RWPE1 (cell line): Measurements from ENCODE around the gene MDH1B.

Source experiments
- CTCF ChIA-PET: fragments of 350-600 bp; sonication (Branson Sonifier 250); formaldehyde crosslinking; extraction: SDS; loops from one replicate; lab custom pipeline; 2021; lab: Yijun Ruan, JAX
- POLR2A ChIA-PET: fragments of 400-600 bp; formaldehyde crosslinking; extraction: SDS; loops from one replicate; lab custom pipeline; 2020; ENCODE audit warnings: antibody characterized with exemption; ENCODE audit not compliant: low non-redundant PET; lab: Yijun Ruan, JAX
- DNase-seq: peaks from one replicate; pipeline ENCODE4 v3.0.0; 2012; ENCODE audit warnings: low spot score
- H3K27ac ChIP-seq: fragments of 450-650 bp; 2 replicates; pipeline ENCODE4 v1.5.1; 2017
- CTCF ChIP-seq: fragments of 450-650 bp; conservative IDR thresholded peaks from 2 replicates; pipeline ENCODE4 v1.5.1; 2017; ENCODE audit warnings: low read depth, mild to moderate bottlenecking

The MDH1B gene

GRCh38 chr2:206733341-206733740, 31.8 kb downstream of the MDH1B start:
- POLR2A ChIA-PET: no interaction called here
- TF ChIP-seq CTCF: no peak
- CTCF ChIA-PET: no interaction called here
- no peak for DNase-seq
- H3K27ac ChIP-seq: no peak overlapping the region

DNA sequence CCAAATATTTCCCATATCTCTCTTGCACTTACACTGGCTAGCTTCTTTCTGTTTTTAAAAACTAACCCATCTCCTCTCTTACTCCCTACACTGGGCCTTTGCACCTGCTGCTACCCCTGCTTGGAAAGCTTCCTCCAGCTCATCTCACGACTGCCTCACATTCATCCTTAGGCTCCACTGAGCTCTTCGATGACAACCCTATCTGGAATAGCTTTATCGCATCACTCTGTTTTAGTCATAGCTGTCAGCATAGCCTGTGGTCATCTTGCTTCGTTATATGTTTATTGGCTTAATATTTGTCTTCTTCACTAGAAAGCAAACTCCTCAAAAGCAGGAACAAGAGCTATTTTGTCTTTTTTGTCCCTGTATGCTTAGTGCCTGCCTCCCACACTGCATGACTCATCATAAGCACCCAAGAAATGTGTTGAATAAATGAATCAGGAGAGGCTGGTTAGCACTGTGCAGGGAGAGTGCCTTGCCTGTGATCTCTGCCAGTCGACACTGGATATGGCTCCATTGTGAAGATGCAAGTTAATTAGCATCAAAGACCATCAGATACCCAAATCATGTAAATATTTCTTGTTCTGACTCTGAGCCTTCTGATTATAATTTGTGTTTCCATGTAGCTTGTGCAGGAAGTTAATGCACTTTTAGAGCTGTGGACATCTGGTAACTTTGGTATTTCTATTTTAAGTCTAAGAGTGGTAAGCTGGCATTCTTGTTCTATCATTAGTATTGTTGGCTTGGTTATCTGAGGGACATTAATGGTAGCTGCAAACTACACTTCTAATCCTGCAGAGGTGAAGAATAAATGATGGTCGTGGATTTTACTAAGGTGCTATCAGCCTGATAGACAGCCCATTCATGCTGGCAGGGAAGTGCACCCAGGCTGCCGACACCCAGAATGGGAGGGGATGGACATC, 36.6 kb downstream of the MDH1B start:
- TF ChIP-seq CTCF: no peak
- POLR2A ChIA-PET: no interaction called here

DNA sequence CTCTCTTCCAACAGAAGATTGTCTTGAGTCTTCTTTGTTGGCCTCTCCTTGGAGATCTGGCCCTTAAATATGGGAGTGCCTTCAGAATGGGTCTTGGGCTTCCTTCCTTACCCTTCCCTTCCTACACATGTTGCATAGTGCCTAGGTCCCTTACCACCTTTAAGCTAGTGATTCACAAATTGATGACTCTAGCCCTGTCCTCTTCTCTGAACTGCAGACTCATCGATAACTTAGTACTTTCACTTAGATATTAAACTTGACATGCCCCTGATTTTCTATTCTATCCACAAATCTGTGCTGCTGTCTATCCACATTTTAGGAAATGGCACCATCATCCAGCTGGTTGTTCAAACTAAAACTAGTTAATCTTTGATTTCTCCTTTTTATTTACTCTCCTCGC, 37.8 kb downstream of the MDH1B start:
- POLR2A ChIA-PET: no interaction called here
- no peak overlapping the region for H3K27ac ChIP-seq
- no peak for TF ChIP-seq CTCF
- no peak for DNase-seq
- CTCF ChIA-PET: no interaction called here

More for the DNA sequence above, 36.6 kb downstream of the MDH1B start:
- DNase-seq: peak; percentile 32
- CTCF ChIA-PET: no interaction called here
- H3K27ac ChIP-seq: no peak overlapping the region

DNA sequence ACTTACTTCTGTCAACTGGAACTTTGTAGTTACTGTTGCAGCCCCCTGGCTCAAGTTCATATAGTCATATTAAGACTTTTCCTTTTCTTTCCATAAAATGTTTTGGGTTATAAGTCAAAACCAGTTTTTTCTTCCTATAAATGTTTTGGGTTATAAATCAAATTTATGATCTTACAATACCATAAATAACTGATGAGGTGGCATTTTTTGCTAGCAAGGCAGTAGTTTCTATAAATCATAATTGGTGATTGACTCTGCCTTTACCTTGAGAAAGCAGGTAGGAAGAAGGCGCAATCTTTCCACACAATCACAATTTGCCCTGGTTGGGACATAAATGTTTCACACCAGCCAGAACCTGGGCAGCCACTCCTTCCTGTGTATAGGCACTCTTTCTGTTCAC, 41.8 kb downstream of the MDH1B start:
- POLR2A ChIA-PET: no interaction called here

GRCh38 chr2:206721256-206721920, 43.7 kb downstream of the MDH1B start:
- ChIA-PET POLR2A (no interaction called here), CTCF (no interaction called here)
- TF ChIP-seq CTCF: no peak
- no peak overlapping the region for H3K27ac ChIP-seq
- no peak for DNase-seq

More for the DNA sequence above, 41.8 kb downstream of the MDH1B start:
- CTCF ChIA-PET: interaction anchor here (0.7 kb wide), 1 partner anchor 133 kb away, joined by 3 read pairs; no protein-coding TSS in a partner anchor
- no peak overlapping the region for H3K27ac ChIP-seq
- TF ChIP-seq CTCF: no peak
- DNase-seq: no peak

- DNase-seq: no peak
- H3K27ac ChIP-seq: no peak within 1 kb of the TSS
- no peak for TF ChIP-seq CTCF
- POLR2A ChIA-PET: no interaction called here
- CTCF ChIA-PET: no interaction called here
These were observed 46.8 kb downstream of the MDH1B start, which contains the start of gene DYTN for GRCh38 chr2:206718296-206718695. TSS of gene DYTN (minus strand) at chr2:206718396. CDS start at chr2:206718279, 117 bp downstream.
